Vagina (tissue), 2 donors: Measurements from ENCODE around the gene PRAMEF9. TPM values are rescaled to one million over a fixed set of nuclear protein-coding genes. Genes with fewer than 3 reads are reported as not detected.
"Not testable (repeated sequence)": the region's sequence is repeated elsewhere in the genome, so short reads cannot be mapped to it uniquely, and the experiment has no call there.

ENCODE experiments used
- DNase-seq, 2 donors: peaks; one replicate each; pipeline ENCODE4 v3.0.0-alpha.2; 2017; ENCODE audit errors: extremely low spot score in 2 of 2
- H3K27ac ChIP-seq: fragments of 200-600 bp; sonication (generic); one replicate; pipeline ENCODE4 v1.5.1; 2019
- H3K27me3 ChIP-seq: fragments of 200-600 bp; sonication (generic); one replicate; pipeline ENCODE4 v1.5.1; 2019
- H3K36me3 ChIP-seq, 2 donors: fragments of 200-600 bp; sonication (generic); one replicate each; pipeline ENCODE4 v1.5.1; 2017 to 2019
- H3K4me1 ChIP-seq: fragments of 200-600 bp; sonication (generic); one replicate; pipeline ENCODE4 v1.5.1; 2019
- H3K4me3 ChIP-seq, 2 donors: fragments of 200-600 bp; sonication (generic); 1 replicate in 1 of 2; 2 replicates in 1 of 2; pipeline ENCODE4 v1.5.1; 2016 to 2019
- H3K9me3 ChIP-seq: fragments of 200-600 bp; sonication (generic); one replicate; pipeline ENCODE4 v1.5.1; 2019
- POLR2A ChIP-seq, 2 donors: fragments of 450-650 bp; IDR thresholded peaks; one replicate each; pipeline ENCODE4 v1.6.1; 2017; ENCODE audit warnings: antibody characterized with exemption in 2 of 2, mild to moderate bottlenecking in 2 of 2, moderate library complexity in 2 of 2
- POLR2AphosphoS5 ChIP-seq, 2 donors: sonication (generic); formaldehyde crosslinking; IDR thresholded peaks; one replicate each; pipeline ENCODE4 v1.9.0; 2017; ENCODE audit warnings: antibody characterized with exemption in 2 of 2, mild to moderate bottlenecking in 2 of 2, low read depth in 1 of 2; ENCODE audit not compliant: insufficient read depth in 1 of 2
- intact Hi-C: fragments of 100-400 bp; cut with DNase I; formaldehyde crosslinking; loops from one replicate; pipeline ENCODE4 v1.15.1; 2023
- total RNA-seq: library from RNA; depleted of rRNA; stranded (reverse); fragments of >200 nt; gene quantifications from one replicate; pipeline ENCODE4 v1.2.3, GENCODE V29; 2016
- TF ChIP-seq, protein P1 (sequence below), 3 experiments: fragments of 450-650 bp in 2 of 3; fragments of 200-600 bp in 1 of 3; sonication (generic) in 1 of 3; IDR thresholded peaks; one replicate each; pipeline ENCODE4 v1.5.1; 2017 to 2019; ENCODE audit warnings: antibody characterized with exemption in 3 of 3, mild to moderate bottlenecking in 2 of 3, moderate library complexity in 2 of 3

Gene PRAMEF9
- total RNA-seq: not detected

GRCh38 chr1:13171548-13171947 is at the start of gene PRAMEF9:
Gene PRAMEF9, plus strand, starts transcription at chr1:13171848. Its CDS starts 3,433 bp downstream, at chr1:13175281.
- H3K4me1 ChIP-seq, H3K36me3 ChIP-seq, H3K9me3 ChIP-seq, H3K27ac ChIP-seq, H3K4me3 ChIP-seq, intact Hi-C loops, H3K27me3 ChIP-seq, DNase-seq: not testable (repeated sequence)

DNA sequence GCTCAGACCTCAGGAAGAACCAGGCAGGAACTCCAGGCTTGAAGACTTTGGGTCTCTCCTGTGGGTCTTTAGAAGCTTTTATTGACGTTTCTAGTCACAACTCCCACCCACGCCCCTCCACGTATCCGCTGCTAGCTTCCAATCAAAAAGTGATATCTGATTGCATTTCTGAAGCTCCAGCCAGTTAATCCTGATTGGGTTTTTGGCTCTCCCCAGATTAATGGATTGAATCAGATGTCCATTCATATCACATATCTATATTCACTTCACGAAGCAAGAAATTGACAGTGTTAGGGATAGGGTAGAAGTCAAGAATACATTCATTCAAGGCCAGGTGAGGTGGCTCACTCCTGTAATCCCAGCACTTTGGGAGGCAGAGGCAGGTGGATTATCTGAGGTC is 15.7 kb upstream of the PRAMEF9 start, which contains the start of gene PRAMEF26:
TSS of gene PRAMEF26 (minus strand) at position 101 of the 400 bp plus-strand sequence. CDS start 2,914 bp downstream, outside the sequence.
- H3K27me3 ChIP-seq, H3K4me3 ChIP-seq, H3K4me1 ChIP-seq, intact Hi-C loops, DNase-seq, H3K9me3 ChIP-seq, H3K27ac ChIP-seq, H3K36me3 ChIP-seq: not testable (repeated sequence)

- H3K4me1 ChIP-seq, DNase-seq, intact Hi-C loops, H3K4me3 ChIP-seq, H3K27me3 ChIP-seq, H3K27ac ChIP-seq, H3K36me3 ChIP-seq, H3K9me3 ChIP-seq: not testable (repeated sequence)
These were observed 6.1 kb upstream of the PRAMEF9 start, which contains the start of gene HNRNPCL4 for GRCh38 chr1:13165531-13165930. Gene HNRNPCL4, minus strand, starts transcription at chr1:13165631. Its CDS starts 164 bp downstream, at chr1:13165467.

GRCh38 chr1:13201309-13201708 is 29.7 kb downstream of the PRAMEF9 start, which contains the start of gene PRAMEF13:
Gene PRAMEF13, minus strand, starts transcription at chr1:13201409. Its CDS starts 1,820 bp downstream, at chr1:13199589.
- H3K27ac ChIP-seq, DNase-seq, H3K4me1 ChIP-seq, H3K4me3 ChIP-seq, H3K9me3 ChIP-seq, intact Hi-C loops, H3K27me3 ChIP-seq, H3K36me3 ChIP-seq: not testable (repeated sequence)

GRCh38 chr1:13208712-13209111 is 37.1 kb downstream of the PRAMEF9 start:
- H3K27me3 ChIP-seq, H3K4me1 ChIP-seq, intact Hi-C loops, DNase-seq, H3K36me3 ChIP-seq, H3K4me3 ChIP-seq, H3K27ac ChIP-seq, H3K9me3 ChIP-seq: not testable (repeated sequence)

- H3K4me3 ChIP-seq, H3K27ac ChIP-seq, H3K27me3 ChIP-seq, H3K9me3 ChIP-seq, H3K36me3 ChIP-seq, intact Hi-C loops, H3K4me1 ChIP-seq, DNase-seq: not testable (repeated sequence)
These were observed 45.0 kb downstream of the PRAMEF9 start for GRCh38 chr1:13216619-13217018.

DNA sequence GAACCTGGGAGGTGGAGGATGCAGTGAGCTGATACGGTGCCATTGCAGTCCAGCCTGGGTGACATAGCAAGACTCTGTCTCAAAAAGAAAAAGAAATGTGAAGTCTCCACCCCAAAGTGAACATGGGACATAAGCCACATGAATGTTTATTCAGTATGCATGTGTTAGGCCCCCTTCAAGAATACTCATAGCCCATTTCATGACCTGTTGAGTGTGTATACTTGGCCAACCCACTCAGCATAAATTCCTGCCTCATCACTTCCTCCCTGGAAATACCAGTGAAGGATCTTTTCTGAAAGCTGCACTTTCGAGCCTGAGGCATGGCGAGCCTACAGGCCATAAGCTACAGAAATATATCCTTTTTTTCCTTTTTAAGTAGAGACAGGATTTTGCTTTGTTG is 47.6 kb downstream of the PRAMEF9 start:
- H3K27me3 ChIP-seq, H3K4me1 ChIP-seq, intact Hi-C loops, H3K9me3 ChIP-seq, H3K4me3 ChIP-seq, H3K27ac ChIP-seq, H3K36me3 ChIP-seq, DNase-seq: not testable (repeated sequence)

DNA sequence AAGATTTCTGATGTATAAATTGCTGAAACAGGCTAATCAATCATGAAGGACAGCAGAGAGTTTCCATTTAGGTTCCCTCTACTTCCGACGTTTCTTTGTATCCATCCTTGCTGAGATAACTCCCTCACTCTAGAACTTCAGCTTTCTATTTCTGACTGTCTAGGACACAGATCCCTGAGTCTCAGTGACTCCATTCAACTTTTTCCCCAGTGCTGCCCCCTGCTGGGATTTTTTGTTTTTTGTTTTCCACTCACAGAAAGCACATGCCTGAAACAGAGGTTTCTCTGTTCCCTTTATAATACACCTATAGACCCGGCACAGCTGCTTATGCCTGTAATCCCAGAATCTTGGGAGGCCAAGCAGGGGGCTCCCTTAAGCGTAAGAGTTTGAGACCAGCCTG is 51.1 kb downstream of the PRAMEF9 start:
- DNase-seq, H3K4me1 ChIP-seq, H3K27me3 ChIP-seq, H3K27ac ChIP-seq, H3K9me3 ChIP-seq, H3K4me3 ChIP-seq, intact Hi-C loops, H3K36me3 ChIP-seq: not testable (repeated sequence)

GRCh38 chr1:13224480-13225060 is 52.9 kb downstream of the PRAMEF9 start:
- TF ChIP-seq POLR2AphosphoS5 (IDR thresholded peaks at IDR 0.05; ENCODE audit: insufficient read depth in 1 of 2, low read depth in 1 of 2): no peak
- TF ChIP-seq POLR2A (IDR thresholded peaks at IDR 0.05): no peak
- TF ChIP-seq, protein P1, sequence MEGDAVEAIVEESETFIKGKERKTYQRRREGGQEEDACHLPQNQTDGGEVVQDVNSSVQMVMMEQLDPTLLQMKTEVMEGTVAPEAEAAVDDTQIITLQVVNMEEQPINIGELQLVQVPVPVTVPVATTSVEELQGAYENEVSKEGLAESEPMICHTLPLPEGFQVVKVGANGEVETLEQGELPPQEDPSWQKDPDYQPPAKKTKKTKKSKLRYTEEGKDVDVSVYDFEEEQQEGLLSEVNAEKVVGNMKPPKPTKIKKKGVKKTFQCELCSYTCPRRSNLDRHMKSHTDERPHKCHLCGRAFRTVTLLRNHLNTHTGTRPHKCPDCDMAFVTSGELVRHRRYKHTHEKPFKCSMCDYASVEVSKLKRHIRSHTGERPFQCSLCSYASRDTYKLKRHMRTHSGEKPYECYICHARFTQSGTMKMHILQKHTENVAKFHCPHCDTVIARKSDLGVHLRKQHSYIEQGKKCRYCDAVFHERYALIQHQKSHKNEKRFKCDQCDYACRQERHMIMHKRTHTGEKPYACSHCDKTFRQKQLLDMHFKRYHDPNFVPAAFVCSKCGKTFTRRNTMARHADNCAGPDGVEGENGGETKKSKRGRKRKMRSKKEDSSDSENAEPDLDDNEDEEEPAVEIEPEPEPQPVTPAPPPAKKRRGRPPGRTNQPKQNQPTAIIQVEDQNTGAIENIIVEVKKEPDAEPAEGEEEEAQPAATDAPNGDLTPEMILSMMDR (IDR thresholded peaks at IDR 0.05): no peak
- no peaks in the 10 kb centered on the region for H3K9me3 ChIP-seq
- DNase-seq: no peak
- intact Hi-C loops: no loop called here
- H3K4me3 ChIP-seq: no peak overlapping the region
- no peaks in the 10 kb centered on the region for H3K27me3 ChIP-seq
- H3K36me3 ChIP-seq: no peaks in the 10 kb centered on the region
- no peaks in the 10 kb centered on the region for H3K4me1 ChIP-seq
- no peak overlapping the region for H3K27ac ChIP-seq

- H3K36me3 ChIP-seq, intact Hi-C loops, H3K4me3 ChIP-seq, H3K27ac ChIP-seq, H3K4me1 ChIP-seq, H3K27me3 ChIP-seq, H3K9me3 ChIP-seq, DNase-seq: not testable (repeated sequence)
These were observed 54.1 kb downstream of the PRAMEF9 start, which contains the start of gene PRAMEF18 for GRCh38 chr1:13225675-13226204. Gene PRAMEF18, minus strand, starts transcription at chr1:13226154. Its CDS starts 48 bp downstream, at chr1:13226106.

GRCh38 chr1:13227271-13228055 is 55.8 kb downstream of the PRAMEF9 start:
- H3K36me3 ChIP-seq, intact Hi-C loops, DNase-seq, H3K4me3 ChIP-seq, H3K27ac ChIP-seq, H3K9me3 ChIP-seq, H3K4me1 ChIP-seq, H3K27me3 ChIP-seq: not testable (repeated sequence)
